Measurements from ENCODE around the gene ADISSP. TPM values are rescaled to one million over a fixed set of nuclear protein-coding genes. Genes with fewer than 3 reads are reported as not detected.

Gene ADISSP
- total and polyA plus RNA-seq, 2 of the 8 experiments (the other 6 are each of a cell fraction or from before 2014, with no cell fraction given), result 111 to 141 TPM

- Histone ChIP-seq H2BK12ac (ENCODE audit: low read depth, low read length) (no peak overlapping the region), H4K91ac (replicated peaks; ENCODE audit: insufficient read length, low read length) (no peak overlapping the region), H3K36me3 (ENCODE audit: control insufficient read depth in 2 of 4, insufficient read depth in 4 of 4, low read length in 3 of 4) (no peaks in the 10 kb centered on the region), H3K56ac (replicated peaks; ENCODE audit: insufficient read length, low read depth, low read length) (no peak overlapping the region), H3K27ac (ENCODE audit: low read depth, low read length) (peak overlapping the region; percentile 66; the same call in 1 of the 2 replicates), H3K9ac (replicated peaks in 1 of 4; ENCODE audit: extremely low read depth in 1 of 4, low read depth in 3 of 4, low read length in 3 of 4) (peak overlapping the region in 3 of 4 experiments; percentile 74 to 78 (median 75); a peak in 5 of 7 replicates), H3K27me3 (replicated peaks in 1 of 4; ENCODE audit: control insufficient read depth in 3 of 4, extremely low read depth in 1 of 4, insufficient read depth in 3 of 4, low read length in 3 of 4) (no peaks in the 10 kb centered on the region), H3K79me1 (ENCODE audit: low read depth, low read length) (peaks cover 14% of the 10 kb centered on the region), H2AK5ac (ENCODE audit: low read depth, low read length) (no peak overlapping the region), H2BK15ac (ENCODE audit: low read length) (no peak overlapping the region), H2BK5ac (ENCODE audit: low read depth, low read length) (no peak overlapping the region), H3K14ac (ENCODE audit: insufficient read length) (no peak overlapping the region), H4K20me1 (replicated peaks in 1 of 2; ENCODE audit: control insufficient read depth in 1 of 2, insufficient read depth in 2 of 2, low read length in 2 of 2) (peaks cover 0 to 7% of the 10 kb centered on the region in 2 experiments), H3K4ac (replicated peaks; ENCODE audit: insufficient read length, low read depth, low read length) (no peak overlapping the region), H3K23ac (ENCODE audit: insufficient read length) (no peak overlapping the region), H2BK20ac (ENCODE audit: low read length) (no peak overlapping the region), H4K8ac (ENCODE audit: extremely low read depth, insufficient read depth, low read length) (peak overlapping the region; percentile 94; the same call in 1 of the 2 replicates), H2AFZ (ENCODE audit: low read length) (peak overlapping the region; percentile 80; the same call in 1 of the 2 replicates), H3K23me2 (ENCODE audit: low read depth, low read length) (peaks cover 12% of the 10 kb centered on the region; the same call in 1 of the 2 replicates), H3K4me3 (ENCODE audit: extremely low read depth in 1 of 4, insufficient read depth in 2 of 4, low read depth in 3 of 4, low read length in 4 of 4) (peak overlapping the region; percentile 55 to 94 (median 88)), H3K18ac (ENCODE audit: extremely low read depth, low read length) (no peak overlapping the region), H3K79me2 (ENCODE audit: control insufficient read depth in 1 of 2, insufficient read depth in 2 of 2, low read length in 2 of 2) (peaks cover 0 to 25% of the 10 kb centered on the region in 2 experiments; a peak in 1 of 4 replicates), H2BK120ac (replicated peaks; ENCODE audit: low read depth, low read length) (no peak overlapping the region), H3K4me2 (ENCODE audit: insufficient read depth in 1 of 2, low read depth in 2 of 2, low read length in 2 of 2) (peak overlapping the region; percentile 79 to 99), H4K5ac (ENCODE audit: insufficient read length, low read depth, low read length) (peak overlapping the region; percentile 50), H3K4me1 (replicated peaks in 1 of 4; ENCODE audit: control insufficient read depth in 3 of 4, insufficient read depth in 4 of 4, low read length in 3 of 4) (peaks cover 3 to 15% (median 6%) of the 10 kb centered on the region in 4 experiments; a peak in 6 of 7 replicates), H3K9me3 (ENCODE audit: insufficient read depth in 2 of 2, low read depth in 1 of 2, low read length in 1 of 2) (no peaks in the 10 kb centered on the region)
- POLR2A ChIA-PET (ENCODE audit: partially characterized antibody), result interaction anchor here (0.6 to 3.2 kb wide), 11 partner anchors 10 to 122 kb away, joined by 3 to 42 read pairs (median 8); partner anchors contain the start of gene MAVS
- 5% methylated on average over 43 of the region's 51 CpGs; no CpG with 5 or more reads in 1 of the 2 experiments for WGBS, 2 experiments (ENCODE audit: extremely low coverage in 1 of 2, insufficient coverage in 1 of 2, insufficient read length in 1 of 2, insufficient replicate concordance in 2 of 2, low coverage in 1 of 2, low lambda C conversion rate in 2 of 2, missing lambda C conversion rate in 1 of 2)
- FAIRE-seq (no peak), DNase-seq (ENCODE audit: low read depth in 1 of 2, low spot score in 2 of 2) (peak in 1 of 2 experiments; percentile 94)
- CTCF ChIA-PET (ENCODE audit: partially characterized antibody), result interaction anchor here (0.7 to 14.2 kb wide), 27 partner anchors 8 to 338 kb away, joined by 3 to 277 read pairs (median 4); partner anchors contain the start of genes CENPB and SPEF1
- TF ChIP-seq CHD2 (IDR thresholded peaks at IDR 0.05; ENCODE audit: low read length) (0 out of 2 replicates have a peak, but pooled peaks have one; percentile 14), GTF2F1 (IDR thresholded peaks at IDR 0.05; ENCODE audit: borderline replicate concordance, low read depth, low read length) (no peak), NRF1 (IDR thresholded peaks at IDR 0.05; ENCODE audit: low read depth, low read length) (no peak), HDAC2 (IDR thresholded peaks at IDR 0.05; ENCODE audit: borderline replicate concordance in 1 of 2, low read depth in 2 of 2, low read length in 2 of 2) (peak in 1 of 2 experiments; percentile 73; a peak in 1 of 4 replicates), KDM4A (IDR thresholded peaks at IDR 0.05; ENCODE audit: low read depth, low read length, severe bottlenecking) (peak; percentile 48), GABPA (IDR thresholded peaks at IDR 0.05; ENCODE audit: borderline replicate concordance, insufficient read depth, low read length) (no peak), ASH2L (IDR thresholded peaks at IDR 0.05; ENCODE audit: low read length) (peak; percentile 37), TAF7 (optimal IDR thresholded peaks at IDR 0.05; ENCODE audit: borderline replicate concordance, low read depth, low read length) (no peak)
These were observed 983 bp upstream of the ADISSP start for GRCh38 chr20:3768342-3769130.
